Inflammatory macrophage treated with lipopolysaccharide for 1 hour (primary cell): Measurements from ENCODE around the gene MTMR12.
"Not testable (repeated sequence)": the region's sequence is repeated elsewhere in the genome, so short reads cannot be mapped to it uniquely, and the experiment has no call there.

Experiments
- DNase-seq, 2 donors: peaks; one replicate each; pipeline ENCODE4 v3.0.0-alpha.2; 2020 to 2022

MTMR12 gene

DNA sequence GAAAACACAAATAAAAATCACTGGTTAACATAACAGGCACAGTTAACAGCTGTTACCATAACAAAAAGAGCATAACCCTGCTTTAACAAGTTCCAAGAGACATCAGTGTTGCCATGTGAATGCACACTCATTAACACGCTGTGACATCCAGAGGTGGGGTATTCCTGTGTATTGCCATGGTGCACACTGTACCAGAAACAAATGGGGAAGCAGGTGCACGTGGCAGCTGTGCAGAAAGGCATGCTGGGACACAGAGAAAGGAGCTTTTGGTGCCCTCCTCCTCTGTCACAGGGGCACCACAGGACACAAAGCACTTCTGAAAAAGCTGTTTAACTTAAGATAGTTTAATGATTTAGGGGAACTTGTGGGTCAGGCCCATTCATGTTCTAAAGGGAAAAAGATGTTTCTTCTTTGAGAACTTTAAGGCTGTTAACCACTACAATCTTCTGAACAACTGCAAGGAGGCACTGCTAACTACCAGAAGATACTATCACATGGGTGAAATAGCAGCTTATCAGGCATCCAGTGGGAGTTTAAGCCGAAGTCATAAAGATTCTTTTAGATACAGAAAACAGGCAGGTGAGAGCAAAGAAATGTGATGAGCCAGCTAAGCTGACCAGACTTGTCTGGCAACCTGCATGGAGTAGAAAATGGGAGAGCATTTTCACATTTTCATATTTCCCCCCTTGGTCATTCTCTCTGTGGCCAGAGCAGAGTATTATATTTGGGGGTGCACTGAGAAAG, 82.2 kb downstream of the MTMR12 start:
- DNase-seq, result peak in 1 of 2 donors; percentile 51

DNA sequence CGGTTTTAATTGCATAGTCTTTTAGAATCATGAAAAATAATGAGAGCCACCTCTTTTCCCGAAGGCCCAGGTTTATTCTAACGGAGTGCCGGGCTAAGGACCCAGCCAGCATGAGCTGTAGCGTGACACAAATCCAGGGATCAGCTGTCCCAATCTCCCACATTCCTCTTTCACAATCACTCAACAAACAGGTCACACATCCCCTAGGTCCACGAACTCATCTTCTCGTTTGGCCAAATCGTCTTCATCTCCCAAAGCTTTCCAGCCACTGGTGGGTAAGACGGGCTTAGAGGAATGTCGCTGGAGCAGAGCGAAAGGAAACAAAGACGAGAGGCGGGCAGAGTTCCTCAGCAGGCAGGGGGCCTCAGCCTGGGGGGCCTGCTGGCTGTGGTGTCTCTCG, 83.2 kb downstream of the MTMR12 start:
- DNase-seq, result no peak

DNA sequence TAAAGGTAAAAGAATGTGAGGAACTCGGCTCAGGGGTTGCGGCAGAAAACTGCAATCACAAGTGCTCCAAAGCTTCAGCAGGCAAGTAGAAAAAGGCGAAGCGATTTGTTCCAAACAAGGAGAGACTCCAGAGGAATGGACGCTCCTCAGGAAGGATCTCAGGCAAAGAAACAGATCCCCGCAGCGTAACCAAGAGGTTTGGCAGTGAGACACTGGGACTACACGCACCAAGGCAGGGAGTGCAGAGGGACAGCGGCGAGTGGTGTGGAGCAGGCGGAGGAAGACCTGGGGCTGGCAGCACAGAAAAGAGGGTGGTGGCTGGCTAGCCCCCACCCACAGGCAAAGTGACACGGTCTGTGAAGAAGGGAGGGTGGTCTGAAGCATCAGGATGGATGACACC, 83.9 kb downstream of the MTMR12 start:
- no peak for DNase-seq

DNA sequence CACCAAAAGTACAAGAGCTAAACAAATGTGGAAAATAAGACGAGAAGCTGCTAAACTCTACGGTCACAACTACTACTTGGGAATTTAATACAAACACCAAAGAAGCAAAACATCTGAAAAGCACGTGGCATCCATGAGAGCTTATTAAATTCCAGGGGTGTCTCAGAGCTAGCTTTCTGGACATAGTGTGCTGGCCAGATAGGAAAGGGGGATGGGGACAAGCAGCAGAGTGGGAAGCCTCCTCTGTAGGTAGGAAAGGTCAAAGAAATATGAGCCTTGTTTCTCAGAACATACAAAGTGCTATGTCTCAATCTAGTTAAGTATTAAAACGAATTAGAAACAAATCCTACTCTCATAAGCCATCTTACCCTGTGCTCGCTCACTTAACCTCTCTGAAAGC, 87.3 kb downstream of the MTMR12 start:
- DNase-seq, result no peak

DNA sequence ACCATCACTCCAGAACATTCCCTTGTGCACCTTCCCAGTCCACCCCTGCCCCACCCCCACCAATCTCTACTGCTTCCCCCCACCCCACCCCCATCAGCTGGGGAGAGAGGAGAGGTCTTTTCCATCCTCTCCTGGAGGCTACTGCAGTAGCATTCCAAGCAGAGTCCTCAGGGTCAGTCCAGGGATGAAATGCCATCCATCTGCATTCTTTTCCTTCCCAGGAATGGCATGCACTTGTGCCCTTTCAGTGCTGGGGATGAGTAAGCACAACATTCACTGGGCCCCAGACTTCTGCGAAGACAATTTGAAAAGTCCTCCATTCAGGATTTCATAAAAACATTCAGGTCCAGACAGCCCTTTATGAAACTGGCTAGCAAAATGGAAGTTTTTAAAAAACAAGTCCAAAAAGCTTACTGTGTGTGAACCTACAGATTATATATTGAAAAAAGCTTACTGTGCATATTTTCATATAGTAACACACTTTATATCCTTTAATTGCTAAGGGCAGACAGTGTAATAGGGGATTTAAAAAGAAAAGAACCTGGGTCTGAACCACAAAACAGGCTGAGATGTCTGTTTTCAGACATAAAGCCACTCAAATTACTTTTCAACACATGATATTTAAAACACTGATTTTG, 88.6 kb downstream of the MTMR12 start:
- DNase-seq, result no peak

DNA sequence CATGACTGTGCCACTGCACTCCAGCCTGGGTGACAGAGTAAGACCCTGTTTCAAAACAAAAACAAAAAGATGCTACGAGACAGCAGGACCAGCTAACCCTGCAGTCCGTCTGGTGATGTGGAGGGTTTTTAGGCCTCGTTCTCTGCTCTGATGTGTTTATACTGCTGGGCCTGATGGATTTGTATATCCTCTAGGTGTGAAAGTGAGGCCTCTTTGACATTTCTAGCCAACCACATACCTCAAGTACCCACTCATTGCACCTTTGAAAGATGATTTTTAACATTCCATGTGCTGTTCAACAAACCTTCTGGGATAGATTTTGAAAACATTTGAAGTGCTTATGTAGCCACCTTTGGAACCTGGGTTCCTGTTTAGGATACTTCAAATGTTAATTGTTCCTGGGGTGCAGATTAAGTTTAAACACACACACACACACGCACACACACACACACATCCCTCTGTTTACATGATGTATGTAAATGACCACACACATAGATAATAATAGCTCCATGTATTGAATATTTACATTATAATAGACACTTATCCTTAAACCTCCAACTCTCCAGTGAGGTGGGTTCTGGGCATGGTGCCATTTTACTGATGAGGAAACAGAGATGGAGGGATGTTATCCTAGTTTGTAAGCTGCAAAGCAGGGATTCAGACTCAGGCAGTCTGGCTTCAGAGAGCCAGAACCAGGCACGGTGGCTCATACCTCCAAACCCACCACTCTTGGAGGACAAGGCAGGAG, 89.8 kb downstream of the MTMR12 start:
- no peak for DNase-seq

DNA sequence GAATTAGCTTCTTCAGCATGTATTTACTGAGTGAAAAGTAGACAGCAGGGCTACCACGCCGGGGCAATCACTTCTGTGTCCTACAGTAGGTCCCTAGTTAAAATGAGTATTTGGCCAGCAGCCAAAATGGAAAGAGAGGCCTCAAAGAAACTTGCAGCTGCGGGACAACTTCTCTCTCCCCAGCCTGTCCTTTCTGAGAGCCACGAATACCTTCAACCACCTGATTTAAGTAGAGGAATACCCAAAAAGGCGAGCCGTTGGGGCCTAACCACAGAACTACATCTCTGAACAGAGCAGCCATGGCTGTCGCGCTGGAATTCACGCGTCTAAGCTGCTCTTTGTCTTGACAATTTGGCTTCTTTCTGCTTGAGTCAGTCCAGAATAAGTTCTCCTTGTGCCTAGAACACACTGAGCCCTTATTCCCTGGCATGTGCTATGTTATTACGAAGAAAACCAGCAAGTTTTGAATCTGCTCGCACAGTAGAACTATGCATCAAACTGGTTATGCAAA, 94.8 kb downstream of the MTMR12 start:
- DNase-seq, result no peak

DNA sequence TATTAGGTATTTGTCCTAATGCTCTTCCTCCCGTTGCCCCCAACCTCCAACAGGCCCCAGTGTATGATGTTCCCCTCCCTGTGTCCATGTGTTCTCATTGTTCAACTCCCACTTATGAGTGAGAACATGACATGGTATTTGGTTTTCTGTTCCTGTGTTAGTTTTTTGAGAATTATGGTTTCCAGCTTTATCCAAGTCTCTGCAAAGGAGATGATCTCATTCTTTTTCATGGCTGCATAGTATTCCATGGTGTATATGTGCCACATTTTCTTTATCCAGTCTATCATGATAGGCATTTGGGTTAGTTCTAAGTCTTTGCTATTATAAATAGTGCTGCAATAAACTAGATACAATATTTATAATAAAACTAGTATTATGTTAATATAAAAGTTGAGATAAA, 98.4 kb downstream of the MTMR12 start:
- DNase-seq, result not testable (repeated sequence)

DNA sequence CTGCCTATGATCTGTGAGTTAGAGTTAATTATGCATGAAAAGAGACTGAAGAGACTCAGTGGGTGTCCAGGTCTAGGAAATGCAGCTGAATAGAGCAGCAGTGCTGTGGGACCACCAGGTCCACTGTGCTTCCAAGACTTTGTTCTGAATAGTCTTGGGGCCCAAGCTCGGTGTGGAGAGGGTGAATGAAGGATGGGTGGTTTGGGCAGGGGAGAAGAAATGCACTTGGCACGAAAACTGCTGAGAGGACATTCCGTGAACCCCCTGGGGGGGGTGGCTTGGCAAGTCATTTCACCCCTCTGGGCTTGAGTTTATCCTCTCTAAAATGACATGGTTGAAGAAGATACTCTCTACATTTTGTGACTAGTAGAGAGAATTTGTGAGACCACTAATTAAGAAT, 102.6 kb downstream of the MTMR12 start:
- no peak for DNase-seq

DNA sequence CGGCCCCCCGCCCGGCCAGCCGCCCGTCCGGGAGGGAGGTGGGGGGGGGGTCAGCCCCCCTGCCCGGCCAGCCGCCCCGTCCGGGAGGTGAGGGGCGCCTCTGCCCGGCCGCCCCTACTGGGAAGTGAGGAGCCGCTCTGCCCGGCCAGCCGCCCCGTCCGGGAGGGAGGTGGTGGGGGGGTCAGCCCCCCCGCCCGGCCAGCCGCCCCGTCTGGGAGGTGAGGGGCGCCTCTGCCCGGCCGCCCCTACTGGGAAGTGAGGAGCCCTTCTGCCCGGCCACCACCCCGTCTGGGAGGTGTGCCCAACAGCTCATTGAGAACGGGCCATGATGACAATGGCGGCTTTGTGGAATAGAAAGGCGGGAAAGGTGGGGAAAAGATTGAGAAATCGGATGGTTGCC, 103.9 kb downstream of the MTMR12 start:
- DNase-seq, result not testable (repeated sequence)

DNA sequence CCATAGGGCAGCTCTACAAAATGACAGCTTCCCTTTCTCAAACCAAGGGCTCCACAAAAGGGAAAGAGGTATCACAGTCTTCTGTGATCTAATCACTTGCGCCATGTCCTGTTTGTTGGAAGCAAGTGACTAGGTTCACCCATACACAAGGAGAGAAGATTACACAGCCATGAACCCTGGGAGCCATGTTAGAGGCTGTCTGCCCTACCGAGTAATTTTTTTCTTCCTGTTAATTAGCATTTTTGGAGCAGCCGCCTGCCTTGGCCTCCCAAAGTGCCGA, 105.4 kb downstream of the MTMR12 start:
- peak; percentile 64 to 71 for DNase-seq

DNA sequence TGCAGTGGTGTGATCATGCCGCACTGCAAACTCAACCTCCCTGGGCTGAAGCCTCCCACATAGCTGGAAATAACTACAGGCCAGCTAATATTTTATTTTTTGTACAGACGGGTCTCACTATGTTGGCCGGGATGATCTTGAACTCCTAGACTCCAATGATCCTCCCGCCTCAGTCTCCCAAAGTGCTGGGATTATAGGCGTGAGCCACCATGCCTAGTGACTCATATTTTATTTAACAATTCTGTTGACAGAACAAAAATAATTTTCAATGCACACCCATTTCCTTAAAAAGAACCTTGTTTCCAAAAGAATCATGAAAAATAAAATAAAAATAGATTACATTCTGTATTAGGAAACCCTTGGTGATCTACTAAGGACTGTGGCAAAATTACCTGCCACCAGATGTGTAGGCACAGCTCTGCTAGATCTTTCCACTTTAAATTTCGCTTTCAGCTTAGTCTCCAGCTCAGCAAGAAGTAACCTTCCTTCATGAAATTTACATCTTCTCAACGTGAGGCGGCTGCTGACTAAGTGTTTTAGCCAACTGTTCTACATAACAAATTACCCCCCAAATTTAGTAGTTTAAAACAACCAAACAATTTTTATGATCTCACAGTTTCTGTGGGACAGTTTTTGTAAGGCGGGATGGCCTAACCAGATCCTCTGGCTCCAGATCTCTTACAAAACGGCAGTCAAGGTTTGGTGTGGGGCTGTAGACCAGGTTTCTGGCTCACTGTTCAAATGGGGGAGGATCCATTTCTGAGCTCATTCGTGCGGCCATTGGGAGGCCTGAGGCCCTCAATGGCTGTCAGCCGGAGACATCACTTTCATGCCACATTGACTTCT, 106.0 kb downstream of the MTMR12 start:
- no peak for DNase-seq

DNA sequence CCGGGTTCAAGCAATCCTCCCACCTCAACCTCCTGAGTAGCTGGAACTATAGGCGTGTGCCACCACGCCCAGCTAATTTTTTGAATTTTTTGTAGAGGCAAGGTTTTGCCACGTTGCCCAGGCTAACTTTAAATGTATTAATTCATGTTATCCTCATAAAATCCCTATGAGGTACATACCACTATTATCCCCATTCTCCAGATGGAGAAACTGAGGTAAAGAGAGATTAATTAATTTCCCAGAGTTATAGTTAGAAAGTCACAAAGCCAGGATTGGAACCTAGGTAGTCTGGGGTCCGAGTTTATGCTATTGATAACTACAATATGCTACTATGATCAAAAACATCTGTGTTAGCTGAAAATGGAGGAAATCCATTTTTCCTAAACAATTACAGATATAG, 106.7 kb downstream of the MTMR12 start:
- no peak for DNase-seq

DNA sequence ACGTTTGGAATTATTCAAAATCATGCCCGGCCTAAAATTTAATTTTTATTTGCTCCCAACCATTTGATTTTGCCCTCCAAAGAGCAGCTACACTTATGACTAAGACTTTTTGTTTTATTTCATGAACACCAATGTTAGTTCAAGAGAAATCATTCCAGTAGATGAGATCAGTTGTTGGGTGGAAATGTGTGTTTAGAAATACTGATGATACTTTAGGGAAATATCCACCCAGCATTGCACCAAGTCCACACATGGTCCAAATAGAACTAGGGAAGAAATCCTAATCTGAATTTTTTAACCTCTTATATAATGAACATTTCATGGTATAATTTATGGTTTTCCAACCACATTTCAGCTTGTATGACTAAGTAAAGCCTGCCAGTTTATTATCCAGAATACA, 110.3 kb downstream of the MTMR12 start:
- peak in 1 of 2 donors; percentile 61 for DNase-seq

DNA sequence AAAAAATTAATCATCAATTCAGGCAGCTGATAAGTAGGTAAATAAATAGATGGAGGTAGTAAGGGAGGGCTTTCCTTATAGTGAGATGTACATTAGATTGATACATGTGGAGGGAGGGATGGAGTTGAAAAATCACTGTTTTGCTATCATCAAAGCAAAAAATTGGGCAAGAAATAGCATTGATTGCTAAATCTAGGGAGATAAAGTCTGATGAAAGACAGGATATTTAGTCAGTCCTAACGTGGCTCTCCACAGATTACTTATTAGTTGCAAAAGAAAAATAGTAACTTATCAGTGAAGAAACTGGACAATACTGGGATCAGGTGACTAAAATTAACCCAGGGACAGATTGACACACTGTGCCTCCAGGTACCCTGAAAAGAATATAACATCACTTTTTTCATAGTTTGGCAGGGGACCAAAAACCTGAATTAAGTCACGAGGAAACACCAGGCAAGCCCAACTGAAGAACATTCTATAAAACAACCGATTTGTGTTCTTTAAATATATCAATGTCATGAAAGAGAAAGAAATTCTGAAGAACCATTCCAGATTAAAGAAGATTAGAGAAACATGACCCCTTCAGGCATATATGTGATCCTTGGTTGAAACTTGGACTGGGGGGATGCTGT, 111.5 kb downstream of the MTMR12 start:
- DNase-seq, result peak; percentile 69 to 71

DNA sequence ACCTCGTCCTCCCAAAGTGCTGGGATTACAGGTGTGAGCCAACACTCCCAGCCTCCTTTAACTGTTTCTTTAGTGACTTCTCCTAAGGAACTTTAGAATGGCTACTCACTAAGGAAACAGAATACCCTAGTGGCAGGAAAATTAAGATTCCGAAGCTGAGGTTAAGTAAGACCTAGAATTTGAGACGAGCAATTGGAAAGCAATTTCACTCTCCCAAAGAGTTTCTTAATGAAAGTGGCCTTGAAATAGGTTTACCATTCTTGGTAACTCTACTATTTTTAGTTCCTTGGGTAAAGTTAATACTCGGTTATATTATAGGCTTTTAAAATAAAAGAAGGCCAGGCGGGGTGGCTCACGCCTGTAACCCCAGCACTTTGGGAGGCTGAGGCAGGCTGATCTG, 115.7 kb downstream of the MTMR12 start:
- no peak for DNase-seq

DNA sequence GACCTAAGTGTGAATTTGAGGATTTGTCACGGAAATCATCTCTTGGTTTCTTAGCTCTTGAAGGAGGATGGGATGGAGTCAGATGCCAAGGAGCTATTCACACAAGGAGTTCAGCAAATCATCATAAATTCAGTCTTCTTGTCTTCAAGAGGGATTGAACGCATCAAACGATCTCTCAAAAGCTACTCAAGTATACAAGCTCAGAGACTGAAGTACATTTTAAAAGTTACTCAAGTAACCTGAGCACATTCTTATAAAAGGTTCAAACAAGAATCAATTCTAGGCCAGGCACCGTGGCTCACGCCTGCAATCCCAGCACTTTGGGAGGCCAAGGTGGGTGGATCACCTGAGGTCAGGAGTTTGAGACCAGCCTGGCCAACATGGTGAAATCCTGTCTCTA, 117.5 kb downstream of the MTMR12 start:
- DNase-seq, result no peak

DNA sequence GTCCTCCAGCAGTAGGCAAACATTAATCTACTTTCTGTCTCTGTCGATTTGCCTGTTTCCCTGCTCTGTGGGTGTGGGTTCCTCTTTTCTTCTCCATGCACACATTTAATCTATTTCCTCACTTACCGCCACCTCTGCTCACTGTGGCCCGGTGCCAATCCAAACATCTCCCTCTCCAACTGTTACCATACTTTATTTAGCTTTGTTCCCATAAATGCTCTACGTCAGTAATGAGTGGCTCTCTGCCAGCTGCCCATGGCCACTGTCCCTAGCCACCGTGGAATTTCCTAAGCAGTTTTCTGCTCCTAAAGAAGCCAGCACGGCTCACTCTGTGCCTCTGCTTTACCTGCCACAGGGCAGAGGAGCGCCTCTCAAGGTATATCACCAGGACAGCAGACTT, 119.1 kb downstream of the MTMR12 start:
- DNase-seq, result peak; percentile 71 to 74

DNA sequence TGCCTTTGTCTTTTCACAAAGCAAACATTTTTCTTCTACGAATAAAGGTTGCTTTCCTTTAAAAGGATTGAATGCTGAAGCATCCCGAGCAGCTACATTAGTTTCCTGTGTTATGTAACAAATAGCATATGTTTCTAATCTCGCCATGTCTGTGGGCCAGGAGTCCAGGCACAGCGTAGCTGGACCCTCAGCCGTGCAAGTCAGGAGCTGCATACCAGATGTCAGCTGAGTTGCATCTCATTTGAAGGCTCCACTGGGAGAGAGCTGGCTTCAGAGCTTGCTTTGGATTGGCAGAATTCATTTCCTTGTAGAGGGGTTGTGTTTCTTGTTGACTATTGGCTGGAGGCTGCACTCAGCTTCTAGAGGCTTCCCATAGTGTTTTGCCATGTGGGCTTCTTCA, 122.6 kb downstream of the MTMR12 start:
- no peak for DNase-seq

DNA sequence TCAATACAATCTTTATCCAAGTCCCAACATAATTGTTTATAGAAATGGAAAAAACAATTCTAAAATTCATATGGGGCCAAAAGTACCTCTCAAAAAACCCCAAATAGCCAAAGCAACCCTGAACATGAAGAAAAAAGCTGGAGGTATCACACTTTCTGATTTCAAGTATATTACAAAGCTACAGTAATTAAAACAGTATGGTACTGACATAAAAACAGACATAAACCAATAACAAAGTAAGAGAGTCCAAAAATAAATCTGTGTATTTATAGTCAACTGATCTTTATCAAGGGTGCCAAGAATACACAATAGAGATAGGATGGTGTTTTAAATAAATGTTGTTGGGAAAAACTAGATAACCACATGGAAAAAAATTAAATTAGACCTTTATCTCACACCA, 125.1 kb downstream of the MTMR12 start:
- DNase-seq, result no peak

DNA sequence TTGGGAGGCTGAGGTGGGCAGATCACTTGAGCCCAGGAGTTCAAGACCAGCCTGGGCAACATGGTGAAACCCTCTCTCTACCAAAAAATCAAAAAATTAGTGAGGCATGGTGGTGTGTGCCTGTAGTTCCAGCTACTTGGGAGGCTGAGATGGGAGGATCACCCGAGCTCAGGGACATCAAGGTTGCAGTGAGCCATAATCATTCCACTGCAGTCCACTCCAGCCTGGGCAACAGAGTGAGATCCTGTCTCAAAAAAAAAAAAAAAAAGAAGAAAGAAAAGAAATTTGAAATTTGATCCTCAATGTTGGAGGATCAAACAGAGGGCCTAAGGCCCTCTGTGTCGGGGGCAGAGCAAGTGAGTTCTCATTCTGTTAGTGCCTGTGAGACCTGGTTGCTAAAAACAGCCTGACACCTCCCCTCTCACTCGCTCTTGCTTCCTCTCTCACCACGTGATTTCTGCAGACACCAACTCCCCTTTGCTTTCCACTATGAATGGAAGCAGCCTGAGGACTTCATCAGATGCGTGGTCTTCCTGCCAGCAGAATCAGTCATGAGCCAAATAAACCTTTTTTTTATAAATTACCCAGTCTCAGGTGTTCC, 130.2 kb downstream of the MTMR12 start:
- no peak for DNase-seq
